ENCODE data around the gene FAM228B.
"Not testable (repeated sequence)": the region's sequence is repeated elsewhere in the genome, so short reads cannot be mapped to it uniquely, and the experiment has no call there.

The FAM228B gene

DNA sequence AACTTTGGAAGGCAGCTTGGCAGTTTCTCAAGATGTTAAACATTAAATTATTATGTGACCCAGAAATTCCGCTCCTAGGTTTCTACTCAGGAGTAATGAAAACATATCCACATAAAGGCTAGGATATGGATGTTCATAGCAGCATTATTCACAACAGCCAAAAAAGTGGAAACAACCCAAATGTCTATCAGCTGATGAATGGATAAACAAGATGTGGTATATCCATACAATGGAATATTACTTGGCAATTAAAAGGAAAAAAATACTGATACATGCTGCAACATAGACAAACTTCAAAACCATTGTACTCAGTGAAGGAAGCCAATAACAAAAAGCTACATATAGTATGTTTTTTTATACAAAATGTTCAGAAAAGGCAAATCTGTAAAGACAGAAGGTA, 39.2 kb downstream of the FAM228B start:
- DNase-seq: no peak

DNA sequence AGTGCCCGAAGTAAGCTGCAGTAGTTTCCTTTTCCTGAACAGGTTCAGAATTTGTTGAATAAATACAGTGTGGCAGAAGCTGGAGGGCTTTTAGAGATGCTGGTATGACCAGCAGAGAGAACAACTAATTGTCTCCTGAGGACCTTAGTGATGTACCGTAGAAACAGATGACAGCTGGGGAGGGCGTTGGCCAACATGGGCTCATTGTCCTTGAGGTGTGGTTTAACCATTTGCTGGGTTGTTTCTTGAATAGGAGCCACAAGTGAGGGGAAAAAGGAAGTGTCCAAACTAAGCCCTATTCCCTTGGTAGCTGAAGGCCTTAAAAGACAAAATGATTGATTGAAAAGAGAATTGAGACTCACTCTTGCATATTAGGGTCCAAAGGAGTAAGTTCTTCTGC, 39.9 kb downstream of the FAM228B start:
- no peak for DNase-seq

DNA sequence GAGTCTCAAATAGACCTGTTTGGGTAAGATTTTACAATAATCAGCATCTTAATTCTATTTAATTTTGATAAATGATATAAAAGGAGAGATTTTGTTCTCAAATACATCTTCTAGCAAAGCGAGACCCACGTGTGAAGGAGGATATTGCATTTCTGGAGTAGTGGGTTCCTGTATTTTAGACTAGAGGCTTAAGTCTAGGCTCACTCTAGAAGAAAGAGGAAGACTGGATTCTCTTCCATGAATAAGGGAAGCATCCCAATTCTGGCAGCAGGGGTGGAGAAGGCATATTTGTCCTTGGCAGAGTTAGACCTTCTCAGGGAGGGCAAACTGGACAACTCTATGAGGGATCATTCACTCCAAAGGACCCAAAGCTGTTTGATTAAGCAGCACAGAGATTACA, 40.3 kb downstream of the FAM228B start:
- DNase-seq: no peak

DNA sequence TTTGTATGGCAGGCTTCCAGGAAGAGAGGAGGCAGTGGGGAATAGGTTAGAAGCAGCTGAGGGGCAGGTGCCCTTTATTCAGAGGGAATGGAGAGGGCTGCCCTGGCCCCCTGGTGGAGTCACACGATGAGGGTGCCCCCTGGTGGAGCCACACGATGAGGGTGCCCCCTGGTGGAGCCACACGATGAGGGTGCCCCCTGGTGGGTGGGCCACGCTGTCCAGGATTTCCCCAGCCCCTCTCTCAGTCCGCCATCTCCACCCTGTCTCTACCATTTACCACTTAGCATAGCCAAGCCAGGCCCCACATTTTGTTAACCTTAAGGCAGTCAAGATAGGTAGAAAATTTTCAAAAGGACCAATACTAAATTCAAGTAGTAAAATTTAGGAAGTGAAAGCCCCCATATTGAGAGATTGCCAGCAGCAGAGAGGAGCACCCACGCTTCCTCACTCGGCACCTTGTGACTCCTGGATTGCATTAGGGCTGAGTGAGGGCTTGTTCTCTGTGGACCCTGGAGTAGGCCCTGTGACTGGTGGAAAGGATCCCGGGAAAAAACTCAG, 41.2 kb downstream of the FAM228B start:
- no peak for DNase-seq

DNA sequence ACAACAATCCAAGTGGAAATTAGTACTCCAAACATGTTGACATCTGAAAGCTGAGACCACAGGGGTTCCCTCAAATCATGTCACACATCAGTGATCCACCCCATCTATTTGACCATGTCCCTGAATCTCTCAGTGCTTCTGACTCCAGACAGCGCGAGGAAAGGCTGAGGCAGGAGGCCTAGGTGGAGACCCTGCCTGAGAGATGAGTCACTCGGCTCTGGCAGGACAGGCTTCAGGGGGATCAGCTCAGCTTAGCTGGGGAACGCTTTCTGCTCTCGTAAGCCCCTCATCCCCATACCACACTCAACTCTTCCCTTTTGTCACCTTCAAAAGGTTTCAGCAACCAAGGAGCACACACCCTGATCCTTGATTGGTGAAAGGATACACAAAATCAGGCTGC, 45.8 kb downstream of the FAM228B start:
- DNase-seq: no peak

DNA sequence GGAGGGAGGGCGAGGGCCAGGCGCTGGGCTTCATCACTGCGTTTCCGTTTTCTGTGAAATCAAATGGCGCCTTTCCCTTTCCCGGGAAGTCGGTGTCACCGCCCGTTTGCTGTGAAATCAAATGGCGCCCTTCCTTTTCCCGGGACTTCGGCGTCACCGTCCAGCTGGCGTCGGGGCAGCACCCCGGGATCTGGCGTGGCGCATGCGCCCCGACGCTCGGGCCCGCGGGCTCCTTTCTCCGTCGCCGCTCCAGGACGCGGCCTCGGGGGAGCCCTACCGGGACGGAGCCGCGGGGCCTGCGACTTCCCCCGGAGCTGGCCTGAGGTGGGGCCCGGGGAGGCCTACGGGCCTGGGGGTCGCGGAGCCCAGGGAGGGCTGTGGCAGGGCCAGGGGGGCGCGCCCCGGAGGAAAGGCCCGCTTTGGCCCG, 51.6 kb downstream of the FAM228B start, which contains the start of gene FAM228A:
Gene FAM228A, plus strand, starts transcription at position 203 of the 427 bp plus-strand sequence. CDS start 428 bp downstream, outside the sequence.
- DNase-seq: no peak

DNA sequence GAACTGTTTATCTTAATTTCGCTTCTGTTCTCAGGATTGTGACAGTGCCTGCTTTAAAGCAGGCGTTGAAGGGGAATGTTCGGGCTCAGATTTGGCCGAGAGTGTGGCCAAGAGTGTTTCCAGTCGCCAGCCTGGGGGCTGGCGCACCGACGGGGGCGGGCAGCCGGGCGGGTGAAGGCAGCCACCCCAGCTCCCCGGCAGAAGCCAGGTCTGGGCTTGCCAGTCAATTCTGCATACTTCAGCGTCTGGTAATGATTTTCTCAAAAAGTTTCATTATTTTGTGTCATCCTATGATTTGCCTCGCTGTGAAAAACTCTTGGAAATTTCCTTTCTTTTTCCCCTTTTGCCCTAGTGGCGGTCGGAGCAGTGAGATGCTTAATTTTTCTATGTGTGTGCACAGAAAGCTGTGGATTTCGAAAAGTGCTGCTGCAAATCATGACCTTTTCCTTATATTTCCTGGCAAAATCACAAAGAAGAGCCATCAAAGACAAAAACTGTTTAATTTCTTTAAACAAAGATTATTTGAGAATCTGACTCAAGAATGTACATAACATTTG, 52.4 kb downstream of the FAM228B start:
- DNase-seq: no peak

DNA sequence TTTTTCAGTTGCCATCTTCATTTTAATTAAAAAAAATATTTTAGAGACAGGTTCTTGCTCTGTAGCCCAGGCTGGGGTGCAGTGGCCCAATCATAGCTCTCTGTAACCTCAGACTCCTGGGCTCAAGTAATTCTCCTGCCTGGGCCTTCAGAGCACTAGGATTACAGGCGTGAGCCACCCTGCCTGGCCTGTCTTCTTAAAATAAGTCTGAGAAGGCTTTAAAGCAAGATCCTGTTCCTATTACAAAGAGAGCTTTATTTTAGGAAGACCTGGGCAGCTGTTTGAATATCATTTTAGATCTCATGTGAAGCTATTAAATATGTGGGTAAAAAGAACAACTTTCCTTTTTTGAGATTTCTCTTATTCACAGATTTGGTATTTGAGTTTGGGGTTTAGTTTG, 53.1 kb downstream of the FAM228B start:
- DNase-seq: no peak

DNA sequence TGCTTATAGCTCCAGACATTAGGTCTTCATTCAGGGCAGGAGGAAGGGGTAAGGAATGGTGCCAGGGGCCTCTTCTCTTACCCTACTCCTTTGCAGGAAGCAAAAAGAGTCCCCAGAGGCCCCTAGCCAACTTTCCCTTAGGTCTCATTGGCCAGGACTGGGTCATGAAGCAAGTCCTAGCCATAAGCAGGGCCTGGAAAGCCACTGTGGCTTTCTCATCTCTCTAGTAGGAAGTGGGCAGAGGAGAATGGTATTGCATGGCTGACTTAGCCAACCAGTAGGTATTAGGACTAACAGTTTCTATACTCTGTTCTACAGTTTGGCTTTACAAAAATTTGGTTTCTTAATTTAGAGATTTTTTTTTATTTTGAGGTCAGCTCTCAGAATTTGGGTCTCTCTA, 56.4 kb downstream of the FAM228B start:
- DNase-seq: no peak

DNA sequence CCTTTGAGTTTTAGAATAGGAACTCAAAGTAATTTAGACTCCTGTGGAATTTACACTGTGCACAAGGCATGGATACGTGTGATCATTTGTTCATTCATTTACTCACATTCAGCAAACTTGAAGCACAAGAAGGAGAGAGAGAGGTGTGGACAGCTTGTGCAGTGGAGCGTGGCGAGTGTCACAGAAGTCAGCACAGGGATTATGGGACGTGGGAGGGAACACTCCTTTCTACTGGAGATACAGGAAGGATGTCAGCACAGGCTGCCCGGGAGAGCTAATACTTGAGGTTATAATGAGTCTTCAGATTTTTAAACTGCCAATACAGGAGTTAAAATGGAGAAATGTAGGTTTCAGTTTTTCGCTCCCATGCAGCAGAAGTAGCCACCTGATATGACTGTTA, 58.6 kb downstream of the FAM228B start:
- no peak for DNase-seq

DNA sequence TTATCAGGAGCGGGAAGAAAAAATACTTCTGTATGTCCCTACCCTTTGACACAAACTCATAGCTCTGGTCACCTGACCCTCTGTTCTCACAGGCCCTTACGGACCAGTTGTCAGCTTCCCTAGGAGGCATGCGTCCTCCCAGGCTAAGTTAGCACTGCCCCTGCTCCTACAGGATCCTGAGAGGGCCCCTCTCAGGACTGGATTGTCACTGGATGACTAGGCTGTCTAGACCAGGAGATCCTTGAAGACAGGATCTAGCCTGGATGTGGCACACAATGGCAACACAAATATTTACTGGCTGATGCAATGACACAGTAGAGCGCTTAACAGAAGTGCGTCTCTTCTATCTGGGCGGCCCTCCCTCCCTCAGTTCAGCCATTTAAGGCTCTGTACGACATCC, 59.2 kb downstream of the FAM228B start:
- DNase-seq: no peak

DNA sequence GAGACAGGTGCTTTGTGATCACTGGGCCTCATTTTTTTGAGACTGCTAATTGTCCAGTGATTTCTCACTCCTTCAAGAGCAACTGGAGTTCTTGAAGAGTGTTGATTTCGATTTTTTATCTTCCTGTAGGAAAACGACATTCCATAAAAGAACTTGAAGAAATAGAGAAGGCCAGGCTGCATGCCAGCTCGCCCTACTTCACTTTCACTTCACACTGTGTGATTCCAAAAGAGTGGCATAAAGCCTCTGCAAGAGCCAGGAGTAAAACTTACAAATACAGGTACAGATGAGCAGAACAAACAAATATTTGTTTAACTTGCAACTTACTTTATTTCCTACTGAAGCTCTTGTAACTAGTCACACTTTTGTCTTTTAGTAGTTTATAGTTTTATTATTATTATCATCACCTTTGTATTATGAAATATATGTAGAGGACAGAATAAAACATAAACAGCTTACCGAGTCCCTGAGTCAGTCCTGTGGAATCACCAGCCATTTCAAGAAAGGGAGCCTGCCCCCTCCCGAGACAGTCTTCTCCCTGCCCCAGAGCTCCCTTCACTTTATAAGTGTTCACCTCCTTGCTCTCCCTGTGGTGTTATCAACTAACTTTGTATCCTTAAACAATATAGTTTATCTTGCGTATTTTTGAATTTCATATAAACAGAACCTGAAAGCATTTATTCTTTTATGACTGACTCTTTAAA, 60.2 kb downstream of the FAM228B start:
- no peak for DNase-seq

DNA sequence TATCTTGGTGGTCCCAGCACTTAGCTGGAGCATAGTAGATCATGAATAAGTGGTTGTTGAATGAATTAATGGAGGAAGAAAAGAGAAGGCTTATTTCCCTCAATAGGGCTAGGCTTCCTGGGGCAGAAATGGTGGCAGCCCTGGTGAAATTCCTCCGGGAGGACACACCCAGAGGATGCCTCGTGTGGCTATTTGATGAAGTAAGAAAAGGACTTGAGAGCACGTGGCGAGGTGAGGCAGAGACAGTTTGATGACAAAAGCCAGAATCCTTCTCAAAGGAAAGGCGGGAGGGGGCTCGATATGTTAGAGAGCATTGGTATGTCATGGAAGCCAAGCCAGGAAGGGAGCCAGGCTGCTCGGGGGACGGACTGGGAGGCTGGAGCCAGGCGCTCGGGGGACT, 66.3 kb downstream of the FAM228B start:
- DNase-seq: no peak

DNA sequence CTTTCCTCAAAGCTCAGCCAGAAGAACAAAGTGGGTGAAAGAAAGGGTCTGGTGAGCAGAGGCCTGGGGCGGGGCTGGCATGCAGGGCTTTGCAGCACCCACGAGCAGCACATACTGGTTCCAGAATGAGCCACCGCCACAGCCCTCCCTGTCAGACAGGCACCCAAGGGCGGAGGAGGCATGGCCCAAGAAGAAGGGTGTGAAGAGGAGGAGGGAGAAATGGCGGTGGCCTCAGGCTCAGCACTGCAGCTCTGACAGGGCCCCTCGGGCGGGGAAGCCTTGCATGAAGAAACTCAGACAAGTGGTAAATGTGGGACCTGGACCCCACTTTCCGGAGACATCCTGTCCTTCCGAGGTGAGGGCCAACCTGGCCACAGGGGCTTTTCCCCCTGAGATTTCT, 67.2 kb downstream of the FAM228B start:
- no peak for DNase-seq

DNA sequence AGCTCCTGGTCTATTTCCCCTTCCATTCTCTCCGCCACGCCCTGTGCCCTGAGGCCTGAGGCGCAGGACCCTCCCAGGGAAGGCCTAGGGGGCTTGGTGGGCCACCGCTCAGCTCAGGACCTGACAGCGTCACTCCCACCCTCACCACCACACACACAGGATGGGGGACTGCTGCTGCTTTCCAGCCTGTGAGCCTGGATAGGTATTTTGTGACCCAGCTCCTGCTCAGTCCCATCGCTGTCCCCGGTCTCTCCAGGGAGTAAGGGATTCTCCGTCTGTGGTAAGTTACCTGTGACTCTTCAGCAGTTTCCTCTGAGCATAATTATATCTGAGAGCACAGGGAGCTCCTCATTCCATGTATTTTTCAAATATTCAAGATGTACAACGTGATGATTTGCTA, 67.9 kb downstream of the FAM228B start:
- DNase-seq: no peak

DNA sequence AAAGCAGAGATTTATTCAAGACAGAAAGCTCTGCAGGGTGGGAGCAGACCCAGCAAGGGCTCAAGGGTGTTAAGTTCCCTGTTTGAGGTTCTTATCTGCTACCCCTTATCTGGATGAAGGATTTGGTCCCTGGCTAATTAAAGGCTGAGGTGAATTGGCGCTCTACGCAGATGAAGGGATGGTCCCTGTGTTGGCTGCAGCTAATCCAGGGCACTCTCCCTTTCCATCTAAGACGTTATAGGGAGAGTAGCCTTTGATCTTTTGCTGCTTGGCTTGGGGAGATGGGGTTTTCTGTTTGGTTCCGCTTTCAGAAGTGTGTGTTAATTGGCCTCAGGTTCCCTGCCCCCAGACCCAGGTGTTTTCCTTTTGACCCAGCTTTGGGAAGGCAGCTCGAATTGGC, 68.6 kb downstream of the FAM228B start:
- no peak for DNase-seq

DNA sequence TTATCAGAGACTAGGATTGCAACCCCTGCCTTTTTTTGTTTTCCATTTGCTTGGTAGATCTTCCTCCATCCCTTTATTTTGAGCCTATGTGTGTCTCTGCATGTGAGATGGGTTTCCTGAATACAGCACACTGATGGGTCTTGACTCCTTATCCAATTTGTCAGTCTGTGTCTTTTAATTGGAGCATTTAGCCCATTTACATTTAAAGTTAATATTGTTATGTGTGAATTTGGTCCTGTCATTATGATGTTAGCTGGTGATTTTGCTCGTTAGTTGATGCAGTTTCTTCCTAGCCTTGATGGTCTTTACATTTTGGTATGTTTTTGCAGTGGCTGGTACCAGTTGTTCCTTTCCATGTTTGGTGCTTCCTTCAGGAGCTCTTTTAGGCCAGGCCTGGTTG, 73.9 kb downstream of the FAM228B start:
- DNase-seq: not testable (repeated sequence)

DNA sequence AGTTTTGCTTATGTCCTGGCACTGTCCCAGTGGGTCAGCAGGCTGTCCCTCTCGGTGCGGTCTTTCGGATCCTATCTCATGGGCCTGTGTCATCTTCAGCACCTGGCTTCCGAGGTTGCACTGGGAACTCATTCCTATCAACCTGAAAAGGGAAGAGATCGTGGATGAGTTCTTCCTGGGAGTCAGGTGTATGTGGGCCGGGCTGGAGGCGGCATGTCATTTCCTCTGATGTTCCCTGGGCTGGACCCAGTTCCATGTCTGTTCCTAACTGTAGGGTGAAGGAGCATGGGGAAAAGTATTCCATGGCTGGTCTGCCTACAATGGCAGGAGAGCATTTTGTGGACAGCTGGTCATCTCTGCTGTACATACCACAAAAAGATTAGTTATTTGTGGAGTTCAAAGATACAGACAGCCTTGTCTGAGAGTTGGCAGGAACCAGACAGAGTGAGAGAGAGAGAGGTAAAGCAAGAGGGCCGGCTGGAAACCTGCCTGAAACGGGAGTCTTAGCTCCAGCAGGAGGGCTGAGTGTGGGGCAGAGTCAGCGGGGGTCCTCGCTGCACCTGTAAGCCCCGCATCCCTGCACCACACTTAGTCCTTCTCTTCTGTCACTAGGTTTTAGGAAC, 76.8 kb downstream of the FAM228B start:
- DNase-seq: no peak

DNA sequence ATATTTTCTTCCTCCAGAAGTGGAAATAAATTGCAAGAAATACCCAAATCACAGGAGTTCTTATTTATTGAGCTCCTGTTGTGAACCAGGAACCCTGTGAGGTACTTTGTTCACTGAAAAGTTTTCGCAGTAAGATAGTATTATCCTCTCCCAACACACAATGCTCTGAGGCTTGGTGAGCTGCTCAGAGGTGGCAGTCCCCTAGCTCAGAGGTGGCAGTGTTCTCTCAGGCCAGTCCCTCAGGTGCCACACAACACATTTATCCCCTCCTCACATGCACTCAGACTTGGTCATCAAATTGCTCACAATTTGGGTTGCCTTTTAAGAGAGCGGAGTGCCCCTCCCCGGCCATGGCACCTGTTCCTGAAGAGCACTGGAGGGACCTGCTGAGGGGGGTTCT, 77.5 kb downstream of the FAM228B start:
- no peak for DNase-seq

DNA sequence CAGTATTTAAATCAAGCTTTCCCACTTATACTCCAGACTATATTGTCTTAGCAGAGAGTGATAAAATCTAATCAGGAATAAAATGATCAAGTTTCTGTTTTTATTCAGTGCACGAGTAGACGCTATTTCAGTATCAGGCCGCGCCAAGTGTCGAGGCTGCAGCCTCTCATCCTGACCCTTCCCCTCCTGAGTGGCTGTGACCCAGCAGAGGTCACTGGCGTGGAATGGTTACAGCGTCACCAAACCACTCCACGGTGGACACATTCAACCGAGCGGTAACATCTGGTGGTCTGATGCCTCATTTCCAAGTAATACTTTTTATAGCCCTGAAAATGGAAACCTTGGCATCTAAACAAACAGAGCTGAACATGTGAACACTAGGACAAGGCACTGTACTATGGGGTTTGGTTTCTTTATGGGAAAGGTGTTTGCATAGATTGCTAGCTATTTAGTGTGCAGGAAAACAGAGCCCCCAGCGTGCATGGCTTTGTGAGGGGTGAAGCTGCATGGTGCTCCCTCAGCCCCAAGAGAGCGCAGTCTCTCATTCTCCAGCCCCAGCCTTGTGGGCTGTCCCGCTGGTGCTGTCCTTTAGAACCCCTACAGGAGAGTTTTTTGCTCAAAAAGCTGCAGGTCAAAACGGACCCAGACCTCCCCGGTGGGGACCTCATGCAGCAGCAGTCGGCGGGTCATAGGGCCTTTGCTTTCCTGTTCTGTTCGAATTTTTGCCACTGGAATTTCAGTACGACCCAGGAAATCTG, 79.9 kb downstream of the FAM228B start:
- DNase-seq: no peak

DNA sequence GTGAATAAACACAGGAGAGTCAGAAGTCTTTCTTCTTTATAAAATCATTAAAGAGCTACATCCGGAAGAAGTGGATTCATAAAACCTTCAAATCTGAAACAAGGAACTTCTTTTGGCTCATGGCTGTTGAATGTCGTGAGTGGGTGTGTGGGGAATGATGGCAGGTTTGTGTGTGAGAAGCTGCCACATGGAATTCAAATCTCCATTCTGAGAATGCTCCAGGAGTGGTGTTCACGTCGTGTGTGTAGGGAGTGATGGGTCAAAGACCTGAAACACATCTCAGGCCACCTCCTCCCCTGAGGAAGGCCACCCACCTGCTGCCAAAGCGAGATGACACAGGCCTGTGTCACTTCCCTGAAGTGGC, 80.5 kb downstream of the FAM228B start:
- DNase-seq: no peak

DNA sequence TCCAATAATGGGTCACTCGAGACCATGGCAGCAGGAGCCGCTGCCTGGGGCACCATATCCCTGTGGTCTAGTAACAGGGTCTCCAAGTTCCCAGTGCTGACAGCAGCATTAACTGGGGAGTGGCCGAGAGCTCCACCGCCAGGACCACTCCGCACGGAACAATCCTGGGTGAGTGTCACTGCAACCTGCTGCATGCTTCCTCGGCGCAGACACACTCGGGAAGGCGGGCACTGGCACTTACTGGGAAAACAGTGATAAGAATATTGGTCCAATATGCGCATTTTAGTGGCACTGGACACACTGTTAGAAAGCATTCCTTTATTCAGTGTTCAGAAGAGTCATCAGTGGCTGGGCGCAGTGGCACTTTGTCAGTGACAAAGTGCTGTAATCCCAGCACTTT, 81.2 kb downstream of the FAM228B start:
- DNase-seq: no peak

DNA sequence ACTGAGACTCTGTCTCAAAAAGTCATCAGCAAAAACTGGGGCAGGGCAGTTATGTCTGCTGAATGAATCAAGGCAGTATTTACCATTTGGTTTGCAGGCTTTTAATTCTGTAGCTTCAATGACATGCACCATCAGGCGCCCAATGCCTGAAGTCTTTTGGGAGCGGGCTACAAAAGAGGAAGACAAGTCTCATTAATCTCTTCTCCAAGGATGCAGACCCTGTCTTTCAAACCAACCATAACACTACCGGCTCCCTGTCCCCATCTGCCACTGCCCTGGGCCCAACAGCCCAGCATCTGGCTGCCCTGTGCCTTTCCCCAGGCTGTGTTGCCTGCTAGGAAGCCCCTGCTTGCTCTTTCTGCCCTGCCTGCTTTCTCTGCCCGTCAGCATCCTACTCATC, 81.9 kb downstream of the FAM228B start:
- no peak for DNase-seq

DNA sequence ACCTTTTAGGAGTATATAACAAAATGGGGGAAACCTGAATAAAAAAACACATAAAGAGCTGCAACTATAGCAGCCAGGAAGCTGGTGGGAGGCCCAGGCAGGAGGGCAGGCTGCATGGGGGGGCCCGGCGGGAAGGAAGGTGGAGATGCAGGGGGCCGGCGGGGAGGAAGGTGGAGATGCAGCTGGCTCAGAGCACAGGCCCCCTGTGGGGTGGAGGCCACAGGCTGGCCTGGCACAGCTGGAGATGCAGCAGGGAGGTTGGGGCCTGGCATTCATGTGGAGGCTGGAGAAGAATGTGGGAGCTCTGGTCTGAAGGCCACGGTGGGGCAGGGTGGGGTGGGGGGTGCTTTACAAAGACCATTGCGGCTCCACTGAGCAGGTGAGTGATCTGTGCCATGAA, 83.0 kb downstream of the FAM228B start:
- no peak for DNase-seq
